ENCODE data around the gene SLC37A1.

Gene SLC37A1

GRCh38 chr21:42582787-42583476 lies 69.3 kb downstream of the SLC37A1 start (continued):
- TF ChIP-seq HOXC10 (CRISPR knock-in tag; IDR thresholded peaks at IDR 0.05): no peak
- TF ChIP-seq GFI1B (tag by site-specific recombination; IDR thresholded peaks at IDR 0.05): no peak
- TF ChIP-seq SP3 (tag by site-specific recombination; IDR thresholded peaks at IDR 0.05): no peak

DNA sequence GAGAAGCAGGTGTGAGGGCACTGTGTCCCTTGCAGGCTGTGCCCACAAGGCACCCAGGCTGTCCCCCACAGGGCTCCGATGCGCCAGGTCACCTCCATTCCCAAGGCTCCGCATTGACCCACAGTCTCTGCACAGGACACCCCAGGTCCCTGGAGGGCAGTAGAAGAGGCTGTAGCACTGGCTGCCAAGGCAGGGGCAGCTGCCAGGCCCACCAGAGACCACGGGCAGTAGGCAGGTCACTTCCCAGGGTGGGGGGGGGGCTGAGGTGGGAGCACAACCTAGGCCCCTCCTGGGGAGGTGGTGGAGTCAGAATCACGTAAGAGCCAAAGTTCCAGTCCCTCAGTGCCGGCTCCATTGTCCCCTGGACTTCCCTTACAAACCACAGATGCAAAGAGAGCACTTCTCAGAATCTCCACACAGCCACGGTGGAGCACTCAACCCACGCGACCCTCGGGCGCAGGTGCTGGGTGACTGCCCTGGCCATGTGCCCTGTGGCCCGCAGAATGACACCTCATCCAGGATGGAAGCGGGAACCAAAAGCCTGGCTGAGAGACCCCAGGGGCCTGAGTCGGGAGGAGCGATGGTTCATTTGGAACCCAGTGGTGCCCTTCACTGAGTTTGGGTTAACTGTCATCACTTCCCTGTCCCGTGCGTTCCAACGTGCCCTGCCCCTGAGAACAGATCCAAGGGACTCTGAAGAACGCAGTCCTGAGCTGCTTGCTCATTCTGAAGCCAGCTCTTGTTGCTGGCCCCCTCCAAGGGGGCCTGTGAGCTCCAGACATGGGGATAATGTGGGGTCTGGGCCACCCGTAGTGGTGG lies 70.0 kb downstream of the SLC37A1 start:
- Histone ChIP-seq H3K4me1 (ENCODE audit: control insufficient read depth, insufficient read depth, low read length) (no peaks in the 10 kb centered on the region), H3K36me3 (ENCODE audit: control insufficient read depth in 2 of 2, insufficient read depth in 1 of 2, low read length in 2 of 2) (no peaks in the 10 kb centered on the region), H3K27ac (ENCODE audit: extremely low read depth, low read depth, low read length) (no peak overlapping the region), H3K4me3 (ENCODE audit: low read depth, low read length) (no peak overlapping the region), H3K9me3 (ENCODE audit: control insufficient read depth, insufficient read depth, low read depth, low read length) (no peaks in the 10 kb centered on the region)
- no peak for TF ChIP-seq ZNF670 (tag by site-specific recombination; IDR thresholded peaks at IDR 0.05; ENCODE audit: low read depth)
- TF ChIP-seq, protein P1, sequence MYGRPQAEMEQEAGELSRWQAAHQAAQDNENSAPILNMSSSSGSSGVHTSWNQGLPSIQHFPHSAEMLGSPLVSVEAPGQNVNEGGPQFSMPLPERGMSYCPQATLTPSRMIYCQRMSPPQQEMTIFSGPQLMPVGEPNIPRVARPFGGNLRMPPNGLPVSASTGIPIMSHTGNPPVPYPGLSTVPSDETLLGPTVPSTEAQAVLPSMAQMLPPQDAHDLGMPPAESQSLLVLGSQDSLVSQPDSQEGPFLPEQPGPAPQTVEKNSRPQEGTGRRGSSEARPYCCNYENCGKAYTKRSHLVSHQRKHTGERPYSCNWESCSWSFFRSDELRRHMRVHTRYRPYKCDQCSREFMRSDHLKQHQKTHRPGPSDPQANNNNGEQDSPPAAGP (tag by site-specific recombination; IDR thresholded peaks at IDR 0.05): no peak
- TF ChIP-seq ZIC2 (tag by site-specific recombination; IDR thresholded peaks at IDR 0.05): no peak
- no peak for TF ChIP-seq ZNF157 (tag by site-specific recombination; IDR thresholded peaks at IDR 0.05)
- TF ChIP-seq, protein P2, sequence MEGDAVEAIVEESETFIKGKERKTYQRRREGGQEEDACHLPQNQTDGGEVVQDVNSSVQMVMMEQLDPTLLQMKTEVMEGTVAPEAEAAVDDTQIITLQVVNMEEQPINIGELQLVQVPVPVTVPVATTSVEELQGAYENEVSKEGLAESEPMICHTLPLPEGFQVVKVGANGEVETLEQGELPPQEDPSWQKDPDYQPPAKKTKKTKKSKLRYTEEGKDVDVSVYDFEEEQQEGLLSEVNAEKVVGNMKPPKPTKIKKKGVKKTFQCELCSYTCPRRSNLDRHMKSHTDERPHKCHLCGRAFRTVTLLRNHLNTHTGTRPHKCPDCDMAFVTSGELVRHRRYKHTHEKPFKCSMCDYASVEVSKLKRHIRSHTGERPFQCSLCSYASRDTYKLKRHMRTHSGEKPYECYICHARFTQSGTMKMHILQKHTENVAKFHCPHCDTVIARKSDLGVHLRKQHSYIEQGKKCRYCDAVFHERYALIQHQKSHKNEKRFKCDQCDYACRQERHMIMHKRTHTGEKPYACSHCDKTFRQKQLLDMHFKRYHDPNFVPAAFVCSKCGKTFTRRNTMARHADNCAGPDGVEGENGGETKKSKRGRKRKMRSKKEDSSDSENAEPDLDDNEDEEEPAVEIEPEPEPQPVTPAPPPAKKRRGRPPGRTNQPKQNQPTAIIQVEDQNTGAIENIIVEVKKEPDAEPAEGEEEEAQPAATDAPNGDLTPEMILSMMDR (tag by site-specific recombination; IDR thresholded peaks at IDR 0.05): no peak
- no peak for TF ChIP-seq ZBTB44 (tag by site-specific recombination; IDR thresholded peaks at IDR 0.05)
- no peak for TF ChIP-seq ZNF184 (tag by site-specific recombination; IDR thresholded peaks at IDR 0.05)
- no peak for TF ChIP-seq ZNF530 (tag by site-specific recombination; IDR thresholded peaks at IDR 0.05; ENCODE audit: low read depth)
- TF ChIP-seq, protein P3, sequence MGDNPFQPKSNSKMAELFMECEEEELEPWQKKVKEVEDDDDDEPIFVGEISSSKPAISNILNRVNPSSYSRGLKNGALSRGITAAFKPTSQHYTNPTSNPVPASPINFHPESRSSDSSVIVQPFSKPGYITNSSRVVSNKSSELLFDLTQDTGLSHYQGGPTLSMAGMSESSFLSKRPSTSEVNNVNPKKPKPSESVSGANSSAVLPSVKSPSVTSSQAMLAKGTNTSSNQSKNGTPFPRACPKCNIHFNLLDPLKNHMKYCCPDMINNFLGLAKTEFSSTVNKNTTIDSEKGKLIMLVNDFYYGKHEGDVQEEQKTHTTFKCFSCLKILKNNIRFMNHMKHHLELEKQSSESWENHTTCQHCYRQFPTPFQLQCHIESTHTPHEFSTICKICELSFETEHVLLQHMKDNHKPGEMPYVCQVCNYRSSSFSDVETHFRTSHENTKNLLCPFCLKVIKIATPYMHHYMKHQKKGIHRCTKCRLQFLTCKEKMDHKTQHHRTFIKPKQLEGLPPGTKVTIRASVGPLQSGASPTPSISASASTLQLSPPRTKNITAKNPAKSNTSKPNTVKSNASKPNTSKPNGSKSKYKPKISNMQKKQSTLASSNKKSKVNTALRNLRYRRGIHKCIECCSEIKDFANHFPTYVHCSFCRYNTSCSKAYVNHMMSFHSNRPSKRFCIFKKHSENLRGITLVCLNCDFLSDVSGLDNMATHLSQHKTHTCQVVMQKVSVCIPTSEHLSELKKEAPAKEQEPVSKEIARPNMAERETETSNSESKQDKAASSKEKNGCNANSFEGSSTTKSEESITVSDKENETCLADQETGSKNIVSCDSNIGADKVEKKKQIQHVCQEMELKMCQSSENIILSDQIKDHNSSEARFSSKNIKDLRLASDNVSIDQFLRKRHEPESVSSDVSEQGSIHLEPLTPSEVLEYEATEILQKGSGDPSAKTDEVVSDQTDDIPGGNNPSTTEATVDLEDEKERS (tag by site-specific recombination; IDR thresholded peaks at IDR 0.05): no peak
- no peak for TF ChIP-seq ZNF473 (tag by site-specific recombination; IDR thresholded peaks at IDR 0.05)
- TF ChIP-seq, protein P4, sequence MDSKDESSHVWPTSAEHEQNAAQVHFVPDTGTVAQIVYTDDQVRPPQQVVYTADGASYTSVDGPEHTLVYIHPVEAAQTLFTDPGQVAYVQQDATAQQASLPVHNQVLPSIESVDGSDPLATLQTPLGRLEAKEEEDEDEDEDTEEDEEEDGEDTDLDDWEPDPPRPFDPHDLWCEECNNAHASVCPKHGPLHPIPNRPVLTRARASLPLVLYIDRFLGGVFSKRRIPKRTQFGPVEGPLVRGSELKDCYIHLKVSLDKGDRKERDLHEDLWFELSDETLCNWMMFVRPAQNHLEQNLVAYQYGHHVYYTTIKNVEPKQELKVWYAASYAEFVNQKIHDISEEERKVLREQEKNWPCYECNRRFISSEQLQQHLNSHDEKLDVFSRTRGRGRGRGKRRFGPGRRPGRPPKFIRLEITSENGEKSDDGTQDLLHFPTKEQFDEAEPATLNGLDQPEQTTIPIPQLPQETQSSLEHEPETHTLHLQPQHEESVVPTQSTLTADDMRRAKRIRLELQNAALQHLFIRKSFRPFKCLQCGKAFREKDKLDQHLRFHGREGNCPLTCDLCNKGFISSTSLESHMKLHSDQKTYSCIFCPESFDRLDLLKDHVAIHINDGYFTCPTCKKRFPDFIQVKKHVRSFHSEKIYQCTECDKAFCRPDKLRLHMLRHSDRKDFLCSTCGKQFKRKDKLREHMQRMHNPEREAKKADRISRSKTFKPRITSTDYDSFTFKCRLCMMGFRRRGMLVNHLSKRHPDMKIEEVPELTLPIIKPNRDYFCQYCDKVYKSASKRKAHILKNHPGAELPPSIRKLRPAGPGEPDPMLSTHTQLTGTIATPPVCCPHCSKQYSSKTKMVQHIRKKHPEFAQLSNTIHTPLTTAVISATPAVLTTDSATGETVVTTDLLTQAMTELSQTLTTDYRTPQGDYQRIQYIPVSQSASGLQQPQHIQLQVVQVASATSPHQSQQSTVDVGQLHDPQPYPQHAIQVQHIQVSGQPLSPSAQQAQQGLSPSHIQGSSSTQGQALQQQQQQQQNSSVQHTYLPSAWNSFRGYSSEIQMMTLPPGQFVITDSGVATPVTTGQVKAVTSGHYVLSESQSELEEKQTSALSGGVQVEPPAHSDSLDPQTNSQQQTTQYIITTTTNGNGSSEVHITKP (tag by site-specific recombination; IDR thresholded peaks at IDR 0.05): no peak
- ChIA-PET CTCF (interaction anchor here (0.6 to 1.0 kb wide), 4 partner anchors 9 to 1062 kb away, joined by 3 to 7 read pairs (median 3); no protein-coding TSS in a partner anchor), POLR2A (no interaction called here)
